A549 treated with DMSO at 1 μM for 4 hours (cell line): ENCODE measurements around the gene ABHD16B. TPM values are rescaled to one million over a fixed set of nuclear protein-coding genes. Genes with fewer than 3 reads are reported as not detected.

Source experiments
- total RNA-seq: library from RNA; stranded (reverse); fragments of 200-300 nt; extraction: Qiagen RNA extraction; gene quantifications from 5 replicates; pipeline ENCODE4 v1.2.3, GENCODE V29; 2022; ENCODE audit warnings: low read depth

Gene ABHD16B
- total RNA-seq: 0.05 TPM in 1 of 5 replicates, not detected in the others

DNA sequence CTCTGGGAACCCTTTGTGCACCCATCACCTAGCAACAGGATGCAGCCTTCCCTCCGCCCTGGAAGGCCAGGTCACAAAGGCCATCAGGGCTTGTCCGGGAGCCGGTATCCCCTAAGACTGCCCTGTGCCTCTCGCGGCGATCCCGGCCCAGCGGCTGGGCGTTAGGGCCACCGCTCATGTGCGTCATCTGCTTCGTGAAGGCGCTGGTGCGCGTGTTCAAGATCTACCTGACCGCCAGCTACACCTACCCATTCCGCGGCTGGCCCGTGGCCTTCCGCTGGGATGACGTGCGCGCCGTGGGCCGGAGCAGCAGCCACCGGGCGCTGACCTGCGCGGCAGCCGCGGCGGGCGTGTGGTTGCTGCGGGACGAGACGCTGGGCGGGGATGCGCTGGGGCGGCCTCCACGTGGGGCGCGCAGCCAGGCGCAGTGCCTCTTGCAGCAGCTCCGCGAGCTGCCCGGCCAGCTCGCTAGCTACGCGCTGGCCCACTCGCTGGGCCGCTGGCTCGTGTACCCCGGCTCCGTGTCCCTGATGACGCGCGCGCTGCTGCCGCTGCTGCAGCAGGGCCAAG, at the start of gene ABHD16B:
ABHD16B (plus strand) TSS at position 134 of the 570 bp plus-strand sequence; CDS start at position 177, 43 bp downstream.

DNA sequence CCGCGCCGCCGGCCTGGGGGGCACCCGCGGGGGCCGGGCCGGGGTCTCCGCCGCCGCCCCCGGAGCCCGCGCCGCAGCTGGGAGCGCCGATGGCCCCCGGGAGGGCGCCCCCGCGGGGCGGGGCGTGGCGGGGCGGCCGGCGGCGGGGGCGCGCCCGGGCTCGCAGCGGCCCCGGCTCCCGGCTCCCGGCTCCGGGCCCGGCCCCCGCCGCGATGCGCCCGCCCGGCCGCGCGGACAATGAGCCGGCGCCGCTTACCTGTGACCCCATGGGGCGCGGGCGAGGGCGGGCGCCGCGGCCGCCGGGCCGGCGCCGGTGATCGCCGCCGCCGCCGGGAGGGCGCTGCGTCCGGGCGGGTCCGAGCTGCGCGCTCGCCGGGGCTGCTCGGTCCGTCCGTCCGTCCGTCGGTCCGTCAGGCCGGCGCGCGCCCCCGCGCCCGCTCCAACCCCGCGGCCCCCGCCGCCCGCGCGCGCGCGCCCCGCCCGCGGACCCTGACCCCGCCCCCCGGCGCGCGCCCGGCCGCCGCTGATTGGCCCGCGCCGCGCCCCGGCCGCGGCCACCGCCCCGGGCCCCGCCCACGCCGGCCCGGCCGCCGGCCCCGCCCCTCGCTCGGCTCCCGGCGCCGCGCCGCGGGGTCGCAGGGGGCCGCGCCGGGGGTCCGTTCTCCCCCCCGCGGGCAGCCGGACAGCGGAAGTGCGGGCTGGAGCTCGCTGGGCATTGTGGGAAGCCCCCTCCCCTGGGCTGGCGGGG, 30.3 kb upstream of the ABHD16B start, which contains the start of gene ZBTB46:
ZBTB46 (minus strand) TSS at position 424 of the 748 bp plus-strand sequence. CDS start 40,507 bp downstream, outside the sequence.

DNA sequence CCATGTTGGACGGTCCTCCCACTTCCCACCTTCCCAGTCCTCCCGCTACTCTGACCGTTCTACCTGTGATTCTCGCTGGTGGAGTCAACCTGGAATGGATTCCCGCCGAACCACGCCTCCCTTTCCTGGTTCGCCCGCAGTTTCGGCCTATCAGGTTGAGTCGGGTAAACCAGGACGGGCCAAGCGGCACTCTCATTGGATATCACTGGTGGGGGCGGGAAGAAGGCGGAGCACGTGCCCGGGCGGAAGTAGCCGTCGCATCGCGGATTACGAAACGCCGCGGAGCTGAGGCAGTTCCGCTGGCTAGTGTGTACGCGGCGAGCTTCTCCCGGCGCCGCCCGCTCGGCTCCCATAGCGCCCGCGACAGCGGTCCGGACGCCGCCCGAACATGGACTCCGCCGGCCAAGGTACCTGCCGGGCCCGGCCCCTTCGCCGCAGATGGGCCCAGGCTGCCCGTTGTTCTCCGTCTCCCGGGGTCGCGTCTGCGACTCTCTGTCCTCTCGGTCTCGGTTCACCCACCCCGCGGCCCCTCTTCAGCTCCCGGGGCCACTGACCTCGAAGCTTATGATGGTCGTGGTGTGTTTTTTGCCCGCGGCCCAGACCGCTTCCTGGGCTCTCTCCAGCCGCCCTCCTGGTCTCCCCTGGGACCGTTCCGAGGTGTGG, 3.8 kb downstream of the ABHD16B start, which contains the start of gene TPD52L2:
TPD52L2 (plus strand) TSS at position 293 of the 663 bp plus-strand sequence; CDS start at position 389, 96 bp downstream.

GRCh38 chr20:63894358-63895201, 33.3 kb downstream of the ABHD16B start, which contains the start of gene DNAJC5:
TSS of gene DNAJC5 (plus strand) at chr20:63895126. CDS start at chr20:63928346, 33,220 bp downstream.

Other genes starting within 250 kb of the ABHD16B start
- 8.9 to 12.1 TPM (median 11.2 TPM) in 5 replicates for gene GMEB2, start 234.4 kb upstream of the ABHD16B start, total RNA-seq
- 7.5 to 11.4 TPM (median 9.0 TPM) in 5 replicates for gene STMN3, start 208.1 kb upstream of the ABHD16B start, total RNA-seq
- 5.3 to 8.8 TPM (median 7.0 TPM) in 5 replicates for gene RTEL1, start 203.2 kb upstream of the ABHD16B start, total RNA-seq
- gene TNFRSF6B, start 164.8 kb upstream of the ABHD16B start, total RNA-seq: 0.81 to 1.1 TPM (median 1.0 TPM) in 4 of 5 replicates, not detected in the other
- 27.9 to 37.6 TPM (median 32.6 TPM) in 5 replicates for gene ARFRP1, start 153.5 kb upstream of the ABHD16B start, total RNA-seq
- gene ZGPAT, start 153.5 kb upstream of the ABHD16B start, total RNA-seq: 24.0 to 30.5 TPM (median 27.2 TPM) in 5 replicates
- gene LIME1, start 124.8 kb upstream of the ABHD16B start, total RNA-seq: 3.4 to 11.6 TPM (median 8.1 TPM) in 5 replicates
- gene SLC2A4RG, start 121.7 kb upstream of the ABHD16B start, total RNA-seq: 60.9 to 99.3 TPM (median 87.7 TPM) in 5 replicates
- 0.50 to 0.94 TPM (median 0.77 TPM) in 5 replicates for gene ZBTB46, start 30.2 kb upstream of the ABHD16B start, total RNA-seq
- gene TPD52L2, start 3.8 kb downstream of the ABHD16B start, total RNA-seq: 119 to 136 TPM (median 132 TPM) in 5 replicates
- gene DNAJC5, start 33.6 kb downstream of the ABHD16B start, total RNA-seq: 26.4 to 31.6 TPM (median 31.2 TPM) in 5 replicates
- 22.8 to 34.9 TPM (median 29.4 TPM) in 5 replicates for gene UCKL1, start 94.9 kb downstream of the ABHD16B start, total RNA-seq
- gene ZNF512B, start 108.4 kb downstream of the ABHD16B start, total RNA-seq: 10.0 to 13.3 TPM (median 12.2 TPM) in 5 replicates
- gene SAMD10, start 118.1 kb downstream of the ABHD16B start, total RNA-seq: 0.10 to 0.13 TPM in 2 of 5 replicates, not detected in the others
- 52.6 to 60.3 TPM (median 55.1 TPM) in 5 replicates for gene PRPF6, start 119.6 kb downstream of the ABHD16B start, total RNA-seq
- 0.19 to 0.39 TPM (median 0.33 TPM) in 5 replicates for gene C20orf204, start 174.7 kb downstream of the ABHD16B start, total RNA-seq
- 1.1 to 2.3 TPM (median 1.7 TPM) in 5 replicates for gene SOX18, start 188.1 kb downstream of the ABHD16B start, total RNA-seq
- 38.4 to 48.7 TPM (median 42.8 TPM) in 5 replicates for gene TCEA2, start 201.7 kb downstream of the ABHD16B start, total RNA-seq
- 15.3 to 25.0 TPM (median 23.1 TPM) in 5 replicates for gene RGS19, start 218.0 kb downstream of the ABHD16B start, total RNA-seq
- gene OPRL1, start 218.6 kb downstream of the ABHD16B start, total RNA-seq: 0.40 to 0.71 TPM (median 0.51 TPM) in 5 replicates
- gene LKAAEAR1, start 222.9 kb downstream of the ABHD16B start, total RNA-seq: 1.3 to 1.8 TPM (median 1.4 TPM) in 4 of 5 replicates, not detected in the other
- not detected in 5 replicates for gene NPBWR2, start 246.1 kb downstream of the ABHD16B start, total RNA-seq